Body of pancreas (tissue), 4 donors: Measurements from ENCODE around the gene AMBRA1.

Experiments
- POLR2A ChIP-seq, 3 donors: fragments of 450-650 bp; IDR thresholded peaks; one replicate each; pipeline ENCODE4 v1.6.1; 2016; ENCODE audit warnings: antibody characterized with exemption in 3 of 3, mild to moderate bottlenecking in 2 of 3
- TF ChIP-seq, protein P1 (sequence below), 7 experiments: fragments of 450-650 bp in 4 of 7; fragments of 200-600 bp in 3 of 7; sonication (generic) in 3 of 7; IDR thresholded peaks; one replicate each; pipeline ENCODE4 v1.5.1; 2016 to 2019; ENCODE audit warnings: antibody characterized with exemption in 7 of 7

DNA sequence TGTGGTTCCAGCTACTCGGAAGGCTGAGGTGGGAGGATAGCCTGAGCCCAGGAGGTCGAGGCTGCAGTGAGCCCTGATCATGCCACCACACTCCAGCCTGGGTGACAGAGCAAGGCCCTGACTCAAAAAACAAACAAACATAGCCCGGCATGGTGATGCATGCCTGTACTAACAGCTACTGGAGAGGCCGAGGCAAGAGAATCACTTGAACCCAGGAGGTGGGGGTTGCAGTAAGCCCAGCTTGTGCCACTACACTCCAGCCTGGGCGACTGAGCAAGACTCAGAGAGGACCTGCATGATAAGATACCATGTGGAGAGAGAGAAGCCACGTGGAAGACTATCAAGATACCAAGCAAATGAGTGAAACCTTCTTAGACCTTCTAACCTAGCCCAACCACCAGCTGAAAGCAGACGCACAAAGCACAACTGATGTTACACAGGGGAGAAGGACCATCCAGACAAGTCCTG lies 36.1 kb downstream of the AMBRA1 start:
- TF ChIP-seq POLR2A (IDR thresholded peaks at IDR 0.05) = no peak
- TF ChIP-seq, protein P1, sequence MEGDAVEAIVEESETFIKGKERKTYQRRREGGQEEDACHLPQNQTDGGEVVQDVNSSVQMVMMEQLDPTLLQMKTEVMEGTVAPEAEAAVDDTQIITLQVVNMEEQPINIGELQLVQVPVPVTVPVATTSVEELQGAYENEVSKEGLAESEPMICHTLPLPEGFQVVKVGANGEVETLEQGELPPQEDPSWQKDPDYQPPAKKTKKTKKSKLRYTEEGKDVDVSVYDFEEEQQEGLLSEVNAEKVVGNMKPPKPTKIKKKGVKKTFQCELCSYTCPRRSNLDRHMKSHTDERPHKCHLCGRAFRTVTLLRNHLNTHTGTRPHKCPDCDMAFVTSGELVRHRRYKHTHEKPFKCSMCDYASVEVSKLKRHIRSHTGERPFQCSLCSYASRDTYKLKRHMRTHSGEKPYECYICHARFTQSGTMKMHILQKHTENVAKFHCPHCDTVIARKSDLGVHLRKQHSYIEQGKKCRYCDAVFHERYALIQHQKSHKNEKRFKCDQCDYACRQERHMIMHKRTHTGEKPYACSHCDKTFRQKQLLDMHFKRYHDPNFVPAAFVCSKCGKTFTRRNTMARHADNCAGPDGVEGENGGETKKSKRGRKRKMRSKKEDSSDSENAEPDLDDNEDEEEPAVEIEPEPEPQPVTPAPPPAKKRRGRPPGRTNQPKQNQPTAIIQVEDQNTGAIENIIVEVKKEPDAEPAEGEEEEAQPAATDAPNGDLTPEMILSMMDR (IDR thresholded peaks at IDR 0.05) = no peak
